HG03108 (cell line): ENCODE results near the gene C5orf15.
A peak's percentile ranks its signal among the peaks of the same experiment; 100 is the strongest.
"Not testable (repeated sequence)": the region's sequence is repeated elsewhere in the genome, so short reads cannot be mapped to it uniquely, and the experiment has no call there.

ENCODE experiments used
- ATAC-seq: cut with Tn5 transposase; IDR thresholded peaks from one replicate; pipeline ENCODE4 v1.9.1; 2021; ENCODE audit warnings: moderate library complexity; ENCODE audit not compliant: unreplicated experiment

The C5orf15 gene

DNA sequence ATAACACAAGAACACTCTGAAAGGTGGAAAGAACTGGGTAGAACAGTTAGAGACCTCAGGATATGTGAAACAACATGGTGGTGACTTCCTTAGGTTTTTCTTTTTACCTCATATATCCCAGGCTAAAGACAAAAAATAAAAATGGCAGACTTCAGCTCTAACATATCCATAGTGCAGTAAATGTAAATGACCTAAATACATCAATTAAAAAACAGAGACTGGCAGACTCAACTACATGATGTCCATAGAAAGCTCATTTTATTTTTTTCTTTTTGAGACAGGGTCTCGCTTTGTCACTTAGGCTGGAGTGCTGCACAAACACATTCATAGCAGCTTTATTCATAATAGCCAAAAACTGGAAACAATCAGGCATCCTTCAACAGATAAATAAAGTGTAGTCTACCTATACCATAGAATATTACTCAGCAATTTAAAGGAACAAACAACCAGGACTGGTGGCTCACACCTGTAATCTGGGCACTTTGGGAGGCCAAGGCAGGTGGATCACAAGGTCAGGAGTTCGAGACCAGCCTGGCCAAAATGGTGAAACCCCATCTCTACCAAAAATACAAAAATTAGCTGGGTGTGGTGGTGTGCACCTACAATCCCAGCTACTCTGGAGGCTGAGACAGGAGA is 4.8 kb downstream of the C5orf15 start:
- ATAC-seq, result no peak

DNA sequence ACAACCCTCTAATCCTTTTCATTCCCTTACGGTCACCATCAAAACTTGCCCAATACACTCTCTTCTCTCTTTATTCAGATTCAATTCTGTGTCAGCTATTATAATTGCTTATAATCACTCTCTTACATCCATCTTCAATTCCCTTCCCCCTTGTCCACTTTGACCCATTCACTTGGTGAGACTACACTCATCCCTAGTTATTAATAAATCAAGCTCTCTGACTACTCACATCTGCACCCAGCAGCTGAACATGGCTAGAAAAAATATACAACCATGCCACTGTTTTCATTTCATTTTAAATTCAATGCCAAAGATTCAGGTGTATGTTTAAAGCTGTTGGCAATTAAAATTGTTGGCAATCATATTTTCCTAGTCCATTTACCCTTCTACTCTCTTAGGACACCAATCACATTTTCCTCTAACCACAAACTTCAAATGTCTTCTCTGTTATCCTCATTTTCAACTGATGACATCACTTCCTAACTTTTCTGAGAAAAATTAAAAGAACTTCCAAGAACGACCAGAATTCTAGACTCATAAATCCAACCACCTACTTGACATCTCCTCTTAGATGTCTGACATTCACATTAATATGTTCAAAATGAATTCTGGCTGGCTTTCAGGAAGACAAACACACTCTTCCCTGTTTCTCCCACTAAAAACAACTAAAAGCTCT is 5.5 kb downstream of the C5orf15 start:
- ATAC-seq, result no peak

DNA sequence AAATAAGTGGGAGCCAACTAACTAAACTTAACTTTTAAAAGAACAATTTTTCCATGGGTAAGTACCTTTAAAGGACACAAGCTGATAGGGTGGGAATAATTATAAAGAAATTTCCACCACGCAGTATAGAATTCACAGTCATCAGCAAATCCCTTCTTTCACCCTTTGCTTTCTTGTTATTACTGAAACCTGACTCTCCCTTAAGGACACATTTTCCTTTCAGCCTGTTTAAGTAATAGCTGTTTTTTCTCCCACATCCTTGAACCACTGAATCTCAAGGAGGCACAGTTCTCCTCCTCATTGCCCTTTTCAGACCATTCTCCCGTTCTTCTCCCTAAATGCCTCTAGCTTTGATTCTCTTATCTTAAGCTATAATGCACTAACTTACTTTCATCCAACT is 6.3 kb downstream of the C5orf15 start:
- no peak for ATAC-seq

DNA sequence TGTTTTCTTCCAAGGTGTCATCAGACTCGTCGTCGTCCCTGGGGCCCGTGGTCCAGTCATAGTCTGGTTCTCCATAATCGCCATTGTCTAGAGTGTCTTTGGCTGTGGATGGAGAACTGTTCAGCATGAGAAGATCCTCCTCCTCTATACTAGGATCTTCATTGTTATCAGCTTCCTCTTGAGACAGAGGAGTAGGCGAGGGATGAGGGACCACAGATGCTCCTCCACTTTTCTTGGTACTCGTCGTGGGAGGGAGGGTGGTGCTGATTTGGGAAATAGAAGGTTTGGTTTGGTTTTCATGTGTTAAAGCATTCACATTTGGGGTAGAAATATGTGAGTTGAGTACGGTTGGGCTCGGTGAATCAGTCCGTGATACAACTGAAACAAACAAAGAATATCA is 8.8 kb downstream of the C5orf15 start:
- ATAC-seq, result no peak

DNA sequence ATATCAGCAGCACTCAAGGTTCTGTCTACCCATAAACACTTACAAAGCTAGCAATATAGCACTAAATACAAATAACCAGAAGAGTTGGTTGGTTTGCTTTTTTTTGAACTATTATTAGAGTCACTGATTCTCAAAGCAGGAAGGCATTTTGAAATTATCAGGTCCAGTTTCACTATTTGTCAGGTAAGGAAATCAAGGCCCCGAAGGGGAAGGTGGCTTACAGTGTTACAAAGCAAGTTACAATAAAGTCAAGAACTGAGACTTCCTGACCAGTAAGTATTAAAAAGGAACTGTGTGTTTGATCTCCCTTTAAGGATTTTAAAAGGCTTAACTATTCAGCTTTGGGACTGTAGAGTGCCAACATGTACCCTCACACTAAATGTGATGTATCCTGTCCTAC is 10.8 kb downstream of the C5orf15 start:
- peak; percentile 70 for ATAC-seq

DNA sequence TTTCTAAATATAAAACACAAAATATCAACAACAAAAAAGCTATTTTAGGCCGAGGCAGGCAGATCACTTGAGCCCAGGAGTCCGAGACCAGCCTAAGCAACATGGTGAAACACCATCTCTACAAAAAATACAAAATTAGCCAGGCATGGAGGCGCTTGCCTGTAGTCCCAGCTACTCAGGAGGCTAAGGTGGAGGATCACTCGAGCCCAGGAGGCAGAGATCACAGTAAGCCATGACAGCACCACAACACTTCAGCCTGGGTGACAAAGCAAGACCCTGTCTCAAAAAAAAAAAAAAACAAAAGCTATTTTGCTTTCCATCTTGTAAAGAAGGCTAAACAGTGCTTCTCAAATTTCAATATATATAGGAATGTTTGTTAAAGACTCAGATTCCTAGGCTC is 11.3 kb downstream of the C5orf15 start:
- ATAC-seq, result no peak

DNA sequence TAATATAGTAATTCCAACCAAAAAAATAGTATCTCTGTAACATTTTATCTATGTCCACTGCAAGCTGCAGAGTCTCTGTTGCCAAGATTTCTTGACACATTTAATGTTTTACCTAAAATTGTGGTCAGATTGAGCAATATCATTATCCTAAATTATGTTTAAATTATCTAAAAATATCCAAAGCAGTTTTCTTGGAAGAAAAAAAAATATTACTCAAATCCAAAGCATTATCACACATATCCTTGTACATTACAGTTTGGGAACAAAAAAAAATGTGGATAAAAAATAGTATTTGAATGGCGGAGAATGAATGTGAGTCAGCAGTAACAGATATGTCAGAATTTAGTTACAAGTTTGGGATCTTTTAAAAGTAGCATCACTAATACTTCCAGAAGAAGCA is 12.2 kb downstream of the C5orf15 start:
- ATAC-seq, result not testable (repeated sequence)

DNA sequence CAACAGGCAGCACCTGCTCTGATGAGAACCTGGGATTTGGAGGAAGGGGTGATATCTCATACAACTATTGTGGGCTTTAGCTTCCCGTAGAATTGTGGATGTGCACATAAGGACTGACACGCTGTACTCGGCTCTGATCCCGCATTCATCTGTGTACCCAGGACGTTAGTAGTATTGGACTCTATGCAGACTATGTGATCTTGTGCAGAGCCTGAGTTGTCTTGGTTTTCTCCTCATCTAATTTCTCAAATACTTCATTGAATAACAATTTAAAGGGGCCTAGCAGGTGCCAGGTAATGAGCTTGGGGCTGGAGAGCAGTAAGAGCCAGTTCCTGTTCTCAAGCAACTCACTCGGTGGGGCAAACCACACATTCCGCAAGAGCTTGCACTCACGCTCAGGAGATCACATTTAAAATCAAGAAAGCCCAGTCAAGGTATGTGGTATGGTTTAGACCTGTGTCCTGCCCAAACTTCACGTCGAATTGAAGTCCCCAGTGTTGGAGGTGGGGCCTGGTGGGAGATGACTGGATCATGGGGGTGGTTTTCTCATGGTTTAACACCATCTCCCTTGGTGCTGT is 14.8 kb downstream of the C5orf15 start:
- ATAC-seq, result no peak

DNA sequence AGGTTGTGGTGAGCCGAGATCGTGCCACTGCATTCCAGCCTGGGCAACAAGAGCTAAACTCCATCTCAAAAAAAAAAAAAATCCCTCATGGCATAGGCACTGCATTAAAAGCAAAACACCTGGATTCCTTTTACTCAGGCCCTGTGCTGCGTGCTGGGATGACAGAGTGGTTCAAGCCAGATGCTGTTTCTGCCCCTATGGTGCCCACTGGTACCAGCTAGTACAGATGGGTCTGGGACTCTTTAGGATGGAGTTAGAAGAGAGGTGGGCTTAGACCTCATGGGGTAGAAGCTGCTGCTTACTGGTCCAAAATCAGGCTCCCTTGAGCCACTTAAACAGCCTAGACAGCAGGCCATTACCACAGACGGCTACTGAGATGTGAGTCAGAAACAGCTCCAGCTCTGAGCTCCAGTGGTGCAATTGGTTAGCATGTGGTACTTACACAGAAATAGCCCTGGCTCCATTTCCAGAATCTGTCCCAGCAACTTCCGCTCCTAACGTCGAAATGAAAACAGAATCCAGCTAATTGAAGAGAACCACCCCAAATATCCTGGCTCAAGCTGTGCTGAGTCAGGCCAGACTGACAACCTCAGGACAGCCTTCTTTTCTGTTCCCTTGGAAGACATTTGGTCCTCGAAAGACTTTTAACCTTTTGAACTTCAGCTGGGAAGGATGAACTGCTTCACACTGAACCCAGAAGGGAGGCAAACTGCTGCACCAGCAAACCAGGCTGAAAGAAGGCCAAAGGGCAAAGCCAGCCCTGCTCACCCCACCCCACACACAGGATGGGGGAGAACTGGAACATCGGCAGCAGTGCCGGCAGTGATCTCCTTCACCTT is 15.5 kb downstream of the C5orf15 start:
- ATAC-seq, result no peak

DNA sequence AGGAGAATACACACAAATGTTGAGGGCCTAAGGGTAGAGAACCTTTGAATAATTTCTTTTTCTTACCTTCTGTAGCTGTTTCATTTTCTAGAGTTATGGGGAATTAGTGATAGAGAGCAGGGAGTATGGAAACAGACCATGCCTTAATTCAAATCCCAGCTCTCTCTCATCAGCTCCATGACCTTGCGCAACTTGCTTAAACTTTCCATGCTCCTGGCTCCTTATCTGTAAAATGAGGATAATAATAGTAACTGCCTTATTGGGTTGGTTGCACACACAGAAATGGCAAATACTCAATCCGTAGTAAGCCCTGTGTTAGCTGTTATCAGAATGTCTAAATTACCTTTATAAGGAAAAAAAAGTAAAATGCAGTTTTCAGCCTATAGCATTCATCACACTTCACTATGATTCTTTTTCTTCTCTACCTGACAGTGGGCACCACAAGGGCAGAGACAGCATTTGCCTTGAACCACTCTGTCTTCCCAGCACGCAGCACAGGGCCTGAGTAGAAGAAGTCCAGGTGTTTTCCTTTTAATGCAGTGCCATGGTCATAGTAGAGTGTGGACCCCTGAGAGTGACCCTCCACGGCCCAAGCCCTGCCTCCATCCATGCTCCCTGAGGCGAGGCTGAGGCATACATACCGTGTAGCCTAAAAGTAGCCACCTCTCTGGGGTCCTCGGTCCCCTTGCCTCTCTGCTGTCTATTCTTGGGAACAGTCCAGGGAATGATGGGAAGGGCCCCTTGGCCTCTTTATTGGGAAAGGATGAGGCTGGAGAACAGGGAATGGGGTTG is 17.4 kb downstream of the C5orf15 start:
- no peak for ATAC-seq

DNA sequence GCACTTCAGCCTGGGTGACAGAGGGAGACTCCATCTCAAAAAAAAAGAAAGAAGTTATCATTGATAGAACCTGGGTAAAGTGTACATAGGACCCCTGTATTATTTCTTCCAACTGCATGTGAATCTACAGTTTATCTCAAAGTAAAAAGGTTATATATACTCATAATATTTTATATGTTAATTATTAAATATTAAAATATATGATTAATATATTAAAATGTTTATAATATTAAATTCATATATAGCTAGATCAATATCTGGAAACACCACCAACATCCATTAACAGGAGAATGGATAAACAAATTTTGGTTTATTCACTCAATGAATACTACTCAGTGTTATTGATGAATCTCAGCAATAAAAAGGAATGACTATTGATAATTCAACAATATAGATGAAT is 19.7 kb downstream of the C5orf15 start:
- no peak for ATAC-seq

DNA sequence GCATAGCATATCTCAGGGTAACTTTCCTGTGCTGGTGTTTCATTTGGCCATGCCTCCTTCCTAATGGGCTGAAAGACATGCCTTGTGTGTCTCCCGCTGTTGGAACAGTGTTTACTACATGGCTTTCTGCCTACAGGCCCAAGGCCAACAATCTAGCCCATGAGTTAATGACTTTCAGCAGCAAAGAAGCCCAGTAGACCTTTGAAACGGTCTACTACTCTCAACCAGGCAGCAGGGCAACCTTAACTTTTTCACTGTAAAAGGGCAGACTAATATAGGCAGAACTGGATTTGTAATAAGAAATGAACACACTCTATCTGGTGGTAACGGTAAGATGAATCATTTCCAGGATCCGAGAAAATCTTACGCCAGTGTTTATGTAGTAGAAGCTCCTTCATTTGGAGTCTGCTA is 21.0 kb downstream of the C5orf15 start:
- no peak for ATAC-seq

DNA sequence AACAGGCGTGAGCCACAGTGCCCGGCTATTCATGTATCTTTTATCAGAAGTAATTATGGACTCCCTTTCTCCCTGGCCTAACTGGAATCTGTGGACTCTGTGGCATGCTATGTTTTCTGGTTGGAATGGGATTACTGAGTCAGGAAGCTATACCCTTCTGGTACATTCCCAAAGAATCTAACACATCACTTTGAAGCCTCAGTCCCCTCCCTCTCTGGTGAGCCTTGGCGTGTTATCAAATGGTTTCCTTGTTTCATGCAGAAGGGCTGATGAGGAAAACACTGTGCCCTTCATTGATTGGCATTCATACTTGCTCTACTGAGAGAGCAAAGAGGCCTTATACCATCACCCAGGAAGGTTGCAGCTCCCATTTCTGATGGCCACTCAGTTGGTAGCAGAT is 22.9 kb downstream of the C5orf15 start:
- no peak for ATAC-seq

DNA sequence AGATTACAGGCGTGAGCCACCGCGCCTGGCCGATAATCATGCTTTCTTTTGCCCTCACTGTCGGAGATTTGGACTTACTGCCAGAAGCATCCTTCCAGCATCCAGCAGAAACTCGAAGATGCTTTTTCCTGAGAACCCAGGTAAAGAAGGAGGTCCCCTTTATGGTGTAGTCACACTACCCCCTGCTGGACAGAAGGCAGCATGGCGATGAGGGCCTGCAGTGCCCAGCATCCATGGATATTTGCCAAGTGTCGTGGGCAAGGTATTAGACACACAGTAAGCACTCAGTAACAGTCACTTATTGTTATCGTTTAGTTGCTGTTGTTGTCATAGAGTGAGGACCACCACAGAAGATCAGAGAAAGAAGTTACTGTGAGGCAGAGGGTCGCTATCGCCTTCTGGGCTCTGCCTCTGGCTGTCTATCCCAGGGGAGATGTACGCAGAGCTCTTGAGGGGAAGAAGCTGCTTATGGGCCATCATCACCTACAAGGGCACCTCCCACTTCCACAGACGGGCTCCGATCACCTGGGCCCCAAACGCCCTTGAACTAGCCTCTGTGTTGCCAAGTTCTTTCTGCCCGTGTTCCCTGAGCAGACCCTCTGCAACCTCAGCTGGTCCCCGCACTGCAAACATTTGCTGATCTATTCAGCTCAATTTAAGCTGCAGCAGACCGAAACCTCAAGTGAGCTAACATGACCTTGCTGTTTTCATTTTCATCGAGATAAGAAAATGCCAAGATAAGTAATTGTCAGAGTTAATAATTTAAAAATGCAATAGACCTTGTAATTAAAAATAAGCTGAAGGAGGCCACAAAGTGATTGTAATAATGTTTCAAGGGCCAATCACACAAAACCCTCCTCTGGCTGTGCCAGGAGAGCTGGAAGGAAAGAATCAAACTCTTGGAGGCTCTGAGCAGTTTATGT is 23.9 kb downstream of the C5orf15 start:
- no peak for ATAC-seq

DNA sequence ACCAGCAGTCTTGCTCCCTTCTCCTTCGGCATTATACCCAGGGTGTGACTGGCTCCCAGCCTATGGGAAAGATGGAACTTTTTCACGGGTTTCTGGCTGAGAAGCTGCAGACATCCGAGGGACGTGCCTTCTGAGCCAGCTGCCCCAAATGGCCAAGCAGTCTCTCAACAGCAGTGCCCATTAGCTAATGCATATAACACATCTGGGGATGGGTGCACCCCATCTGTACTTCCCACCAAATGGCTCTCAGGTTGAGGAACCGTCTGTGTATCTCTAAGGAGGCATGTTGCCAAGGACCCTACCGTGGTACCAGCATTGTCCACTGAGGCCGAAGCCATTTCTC is 25.0 kb downstream of the C5orf15 start:
- no peak for ATAC-seq

DNA sequence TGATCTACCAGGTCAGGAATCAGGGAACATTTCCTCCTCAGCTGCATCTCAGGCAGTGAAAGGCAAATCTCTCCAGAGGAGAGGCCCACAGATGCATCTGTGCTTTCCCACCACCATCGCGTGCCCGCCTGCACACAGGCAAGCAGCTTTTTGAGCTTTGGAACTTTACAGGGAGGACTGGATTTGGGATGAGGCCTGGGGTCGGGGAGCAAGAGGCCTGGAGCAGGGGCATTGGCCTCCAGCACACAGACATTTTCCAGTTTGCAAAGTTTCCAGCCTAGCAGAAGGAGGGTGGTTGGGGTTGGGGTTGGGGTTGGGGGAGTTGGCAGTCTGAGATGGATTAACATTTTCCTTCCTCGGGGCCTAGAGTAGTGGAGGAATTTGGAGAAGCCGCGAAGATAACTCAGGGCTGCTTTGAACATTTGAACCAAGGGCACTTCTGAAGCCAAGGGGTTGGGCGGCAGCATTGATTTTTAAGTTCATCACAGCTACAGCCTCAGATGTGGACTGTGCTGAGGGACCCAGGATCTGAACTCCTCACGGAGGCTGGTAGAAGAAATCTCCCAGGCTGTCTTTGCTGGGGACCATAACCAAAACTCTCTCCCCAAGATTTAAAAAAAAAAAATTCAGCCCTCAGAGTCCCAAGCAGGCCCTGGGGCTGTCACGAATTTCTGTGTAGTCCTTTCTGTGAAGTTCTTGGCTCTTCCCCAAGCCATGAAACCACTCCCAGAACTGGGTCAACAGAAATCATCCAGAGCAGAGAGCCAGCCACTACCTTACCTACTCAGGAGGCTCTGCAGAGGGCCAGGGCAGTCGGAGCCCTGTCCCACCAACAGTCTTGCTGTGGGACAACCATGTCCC is 25.6 kb downstream of the C5orf15 start:
- no peak for ATAC-seq

DNA sequence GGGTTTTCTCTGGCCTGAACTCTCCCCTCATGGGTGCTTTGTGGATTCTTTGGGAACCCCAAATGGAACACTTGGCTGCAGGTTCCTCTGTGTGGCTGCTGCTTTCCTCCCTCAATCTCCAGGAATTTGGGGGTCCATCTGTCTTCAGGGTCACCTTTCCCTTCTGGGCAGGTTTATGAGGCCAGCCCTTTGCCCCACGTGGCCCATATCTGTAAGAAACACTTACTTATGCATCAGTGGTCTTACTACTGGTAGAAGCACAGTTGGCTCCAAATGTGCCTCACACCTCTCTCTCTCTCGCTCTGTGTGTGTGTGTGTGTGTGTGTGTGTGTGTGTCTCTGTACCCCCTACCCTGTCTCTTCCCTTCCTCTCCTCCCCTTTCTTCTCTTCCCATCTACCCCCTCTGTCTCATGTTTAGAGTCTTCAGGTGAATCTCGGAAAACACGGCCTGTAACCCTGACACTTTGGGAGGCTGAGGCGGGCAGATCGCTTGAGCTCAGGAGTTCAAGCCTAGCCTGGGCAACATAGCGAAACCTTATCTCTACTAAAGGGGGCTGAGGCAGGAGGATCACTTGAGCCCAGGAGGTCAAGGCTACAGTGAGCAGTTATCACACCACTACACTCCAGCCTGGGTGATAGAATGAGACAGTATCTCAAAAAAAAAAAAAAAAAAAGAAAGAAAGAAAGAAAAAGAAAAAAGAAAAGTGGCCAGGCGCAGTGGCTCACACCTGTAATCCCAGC is 26.8 kb downstream of the C5orf15 start:
- no peak for ATAC-seq

DNA sequence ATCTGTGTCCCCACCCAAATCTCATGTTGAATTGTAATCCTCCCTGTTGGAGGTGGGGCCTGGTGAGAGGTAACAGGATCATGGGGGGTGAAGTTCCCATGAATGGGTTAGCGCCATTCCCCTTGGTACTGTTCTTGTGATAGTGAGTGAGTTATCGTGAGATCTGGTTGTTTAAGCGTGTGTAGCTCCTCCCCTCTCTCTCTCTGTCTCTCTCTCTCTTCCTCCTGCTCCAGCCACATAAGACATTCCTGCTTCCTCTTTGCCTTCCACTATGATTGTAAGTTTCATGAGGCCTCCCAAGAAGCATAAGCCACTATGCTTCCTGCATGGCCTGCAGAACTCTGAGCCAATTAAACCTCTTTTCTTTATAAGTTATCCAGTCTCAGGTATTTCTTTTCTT is 28.8 kb downstream of the C5orf15 start:
- ATAC-seq, result no peak
